ENCODE data around the gene MXD3. TPM values are rescaled to one million over a fixed set of nuclear protein-coding genes. Genes with fewer than 3 reads are reported as not detected.
A peak's percentile ranks its signal among the peaks of the same experiment; 100 is the strongest.
"Not testable (repeated sequence)": the region's sequence is repeated elsewhere in the genome, so short reads cannot be mapped to it uniquely, and the experiment has no call there.

The MXD3 gene
- polyA plus RNA-seq, 1 donor = 14.9 TPM

DNA sequence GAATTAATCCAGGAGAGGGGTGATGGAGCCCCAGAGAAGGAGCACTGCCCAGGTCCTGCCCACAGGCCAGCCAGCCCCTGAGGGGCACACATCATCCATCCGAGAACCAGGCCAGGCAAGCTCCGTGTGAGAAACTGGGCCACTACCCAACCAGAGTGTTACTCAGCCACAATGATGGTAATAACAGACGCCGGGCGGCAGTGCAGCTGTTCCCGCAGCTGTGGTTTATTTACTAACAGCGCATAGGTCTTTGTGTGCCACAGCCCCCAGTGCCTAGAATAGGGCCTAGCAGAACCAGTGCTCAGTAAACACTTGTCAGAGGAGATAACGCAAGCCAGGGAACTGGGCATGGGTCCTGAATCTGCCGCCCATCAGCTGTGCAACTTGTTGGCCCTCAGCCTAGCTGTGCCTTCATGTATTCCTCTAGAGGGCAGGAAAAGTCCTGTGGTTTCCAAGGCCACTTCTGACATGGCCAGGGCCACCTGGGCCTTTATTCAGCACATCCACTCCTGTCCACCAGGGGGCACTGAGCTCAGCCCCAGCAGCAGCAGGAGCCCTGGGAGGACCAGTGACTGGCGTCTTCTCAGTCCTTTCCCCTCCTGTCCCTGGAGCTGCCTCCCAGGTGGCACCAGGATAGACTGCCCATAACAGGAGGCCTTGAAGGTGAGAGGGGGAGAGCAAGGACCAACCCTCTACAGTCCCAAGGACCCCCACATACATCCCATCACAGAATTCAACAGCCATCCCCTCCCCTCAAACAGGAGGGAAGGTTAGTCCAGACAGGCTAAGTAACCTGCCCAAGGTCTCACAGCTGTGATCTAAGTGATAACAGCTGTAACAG, 2.1 kb downstream of the MXD3 start:
- Histone ChIP-seq H3K27ac (ENCODE audit: low read length) (no peak overlapping the region), H3K4me3 (ENCODE audit: low read length) (no peak overlapping the region)
- no CpG with 5 or more reads among the region's 10 CpGs for WGBS (ENCODE audit: insufficient coverage, low lambda C conversion rate)

DNA sequence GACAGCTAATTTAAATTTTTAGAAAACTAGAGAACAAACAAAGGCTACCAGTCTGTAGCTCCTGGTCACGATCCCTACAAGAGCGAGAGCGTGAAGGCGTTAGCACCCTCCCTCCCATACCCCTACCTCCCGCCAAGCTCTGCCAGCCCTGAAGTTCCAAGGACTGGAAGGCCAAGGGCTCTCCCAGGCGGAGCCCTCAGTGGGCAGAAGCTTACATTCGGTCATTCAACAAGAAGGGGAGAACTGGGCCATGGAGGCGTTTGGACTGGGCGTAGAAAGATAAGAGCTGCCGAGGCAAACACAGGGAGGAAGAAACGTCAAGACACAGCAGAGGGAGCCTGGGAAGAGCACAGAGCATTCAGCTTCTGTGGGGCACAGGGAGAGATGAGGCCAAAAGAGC, 3.0 kb downstream of the MXD3 start:
- Histone ChIP-seq H3K27ac (ENCODE audit: low read length) (no peak overlapping the region), H3K9me3 (ENCODE audit: control insufficient read depth, low read depth, low read length) (no peaks in the 10 kb centered on the region), H3K36me3 (ENCODE audit: control insufficient read depth, insufficient read depth, low read length) (peaks cover 39% of the 10 kb centered on the region), H3K27me3 (ENCODE audit: control insufficient read depth, insufficient read depth, low read length) (no peaks in the 10 kb centered on the region), H3K4me1 (ENCODE audit: control insufficient read depth, insufficient read depth, low read length) (peaks cover 36% of the 10 kb centered on the region), H3K4me3 (ENCODE audit: low read length) (no peak overlapping the region)
- WGBS (ENCODE audit: insufficient coverage, low lambda C conversion rate) = 83% methylated on average over 3 of the region's 11 CpGs
- DNase-seq = no peak

More for the DNA sequence above, 2.1 kb downstream of the MXD3 start:
- Histone ChIP-seq H3K4me1 (ENCODE audit: control insufficient read depth, insufficient read depth, low read length) (peaks cover 36% of the 10 kb centered on the region), H3K36me3 (ENCODE audit: control insufficient read depth, insufficient read depth, low read length) (peaks cover 39% of the 10 kb centered on the region), H3K9me3 (ENCODE audit: control insufficient read depth, low read depth, low read length) (no peaks in the 10 kb centered on the region), H3K27me3 (ENCODE audit: control insufficient read depth, insufficient read depth, low read length) (no peaks in the 10 kb centered on the region)
- DNase-seq = peak in 1 of 2 donors; percentile 64

DNA sequence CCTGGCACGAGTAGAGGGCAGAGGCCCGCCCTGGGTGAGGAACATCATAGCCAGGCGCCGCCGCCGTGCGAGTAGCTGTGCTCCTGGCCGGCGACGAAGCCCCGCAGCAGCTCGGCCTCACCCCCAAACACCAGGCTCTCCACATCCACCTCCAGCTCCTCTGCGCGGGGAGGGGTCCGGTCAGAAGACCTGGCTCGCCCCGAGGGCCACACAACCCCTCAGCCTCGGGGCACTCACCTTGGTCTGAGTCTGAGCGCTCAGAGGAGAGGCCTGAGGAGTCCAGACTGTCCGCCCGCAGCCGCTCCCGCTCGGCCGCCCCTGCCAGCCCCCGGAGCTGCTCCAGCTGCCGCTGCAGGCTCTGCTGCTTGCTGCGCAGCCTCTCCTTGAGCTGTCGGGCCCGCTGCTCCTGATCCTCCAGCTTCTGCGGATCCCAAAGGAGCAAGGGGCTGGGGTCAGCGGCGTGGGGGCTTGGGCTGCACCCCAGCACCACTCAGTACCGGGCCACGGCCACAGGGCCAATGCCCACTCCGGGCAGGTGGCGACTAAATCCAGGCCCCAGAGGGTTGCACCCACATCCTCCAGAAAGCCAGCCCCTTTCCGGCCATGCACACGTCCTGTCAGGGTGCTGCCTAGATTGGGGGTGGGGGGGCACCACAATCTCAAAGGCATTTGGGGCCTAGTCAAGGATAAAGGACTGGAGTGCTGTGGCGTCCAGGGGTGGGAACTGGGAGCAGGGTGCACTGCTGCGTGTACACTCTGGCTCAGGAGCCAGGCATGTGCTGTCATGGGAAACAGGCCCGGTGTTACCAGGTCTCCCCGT, 3.9 kb downstream of the MXD3 start:
- H3K4me1 ChIP-seq (ENCODE audit: control insufficient read depth, insufficient read depth, low read length) = peaks cover 32% of the 10 kb centered on the region
- DNase-seq = no peak

DNA sequence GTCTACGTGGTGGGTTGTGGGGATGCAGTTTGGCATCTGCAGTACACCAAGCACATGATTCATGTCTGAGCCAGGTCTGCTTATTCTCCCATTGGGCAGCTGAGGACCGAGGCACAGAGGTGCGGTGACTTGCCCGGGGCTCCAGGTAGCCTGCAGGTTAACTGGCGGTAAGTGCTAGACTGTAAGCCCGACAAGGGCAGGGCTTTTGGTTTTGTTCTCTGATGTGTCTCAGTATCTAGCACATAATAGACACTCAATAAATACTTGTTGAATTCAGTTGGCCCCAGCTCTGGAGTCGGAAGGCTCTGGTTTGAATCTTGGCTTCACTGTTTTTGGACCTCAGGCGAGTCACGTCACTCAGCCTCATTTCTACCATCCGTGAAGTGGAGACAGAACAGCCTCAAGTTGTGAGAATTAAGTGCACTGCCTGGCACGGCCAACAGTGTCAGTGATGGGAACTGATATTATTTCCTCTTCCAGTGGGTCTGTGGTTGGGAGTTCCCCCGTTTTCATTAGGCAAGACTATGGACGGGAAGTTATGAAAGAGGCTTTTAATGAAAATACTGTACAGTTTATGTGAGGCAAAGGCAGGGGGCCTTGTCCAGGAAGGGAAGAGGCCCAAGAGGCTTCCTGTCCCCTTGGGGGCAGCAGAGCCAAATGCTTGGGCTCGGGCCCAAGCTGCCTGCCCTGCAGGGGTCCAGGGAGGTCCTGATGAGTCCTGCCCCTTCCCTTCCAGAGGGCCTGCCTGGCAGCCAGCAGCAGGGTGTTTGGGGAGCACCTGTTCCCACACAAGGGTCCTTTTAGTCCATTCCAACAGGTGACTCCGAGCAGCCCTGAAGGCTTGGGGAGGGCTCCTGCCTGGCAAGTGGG, 4.8 kb downstream of the MXD3 start:
- Histone ChIP-seq H3K4me1 (ENCODE audit: control insufficient read depth, insufficient read depth, low read length) (peaks cover 35% of the 10 kb centered on the region), H3K36me3 (ENCODE audit: control insufficient read depth, insufficient read depth, low read length) (peaks cover 40% of the 10 kb centered on the region), H3K4me3 (ENCODE audit: low read length) (no peak overlapping the region), H3K27me3 (ENCODE audit: control insufficient read depth, insufficient read depth, low read length) (no peaks in the 10 kb centered on the region), H3K27ac (ENCODE audit: low read length) (no peak overlapping the region), H3K9me3 (ENCODE audit: control insufficient read depth, low read depth, low read length) (no peaks in the 10 kb centered on the region)
- DNase-seq = peak in 1 of 2 donors; percentile 35
- 100% methylated on average over 1 of the region's 15 CpGs for WGBS (ENCODE audit: insufficient coverage, low lambda C conversion rate)

More for the DNA sequence above, 3.9 kb downstream of the MXD3 start:
- no peak overlapping the region for H3K4me3 ChIP-seq (ENCODE audit: low read length)
- H3K27ac ChIP-seq (ENCODE audit: low read length) = no peak overlapping the region
- WGBS (ENCODE audit: insufficient coverage, low lambda C conversion rate) = 100% methylated on average over 1 of the region's 43 CpGs
- no peaks in the 10 kb centered on the region for H3K27me3 ChIP-seq (ENCODE audit: control insufficient read depth, insufficient read depth, low read length)
- no peaks in the 10 kb centered on the region for H3K9me3 ChIP-seq (ENCODE audit: control insufficient read depth, low read depth, low read length)
- H3K36me3 ChIP-seq (ENCODE audit: control insufficient read depth, insufficient read depth, low read length) = peaks cover 39% of the 10 kb centered on the region

DNA sequence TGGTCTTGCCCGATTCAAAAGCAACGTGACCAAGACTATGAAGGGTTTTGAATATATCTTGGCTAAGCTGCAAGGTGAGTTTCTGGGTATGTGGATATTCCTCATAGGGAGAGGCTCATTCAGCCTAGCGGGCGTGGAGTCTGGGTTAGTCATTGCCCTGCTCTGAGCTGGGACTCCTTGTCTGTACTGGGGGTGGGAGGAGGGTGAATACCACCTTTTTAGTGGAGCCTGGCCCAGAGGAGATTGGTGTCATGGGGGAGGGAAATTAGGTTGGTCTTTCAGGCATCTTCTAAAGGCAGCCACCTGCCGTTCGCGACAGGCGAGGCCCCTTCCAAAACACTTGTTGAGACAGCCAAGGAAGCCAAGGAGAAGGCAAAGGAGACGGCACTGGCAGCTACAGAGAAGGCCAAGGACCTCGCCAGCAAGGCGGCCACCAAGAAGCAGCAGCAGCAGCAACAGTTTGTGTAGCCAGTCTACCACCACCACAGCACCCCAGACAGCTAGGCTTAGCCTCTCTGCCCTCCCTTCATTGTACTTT, 5.5 kb downstream of the MXD3 start:
- 100% methylated on average over 1 of the region's 11 CpGs for WGBS (ENCODE audit: insufficient coverage, low lambda C conversion rate)
- DNase-seq = not testable (repeated sequence)

DNA sequence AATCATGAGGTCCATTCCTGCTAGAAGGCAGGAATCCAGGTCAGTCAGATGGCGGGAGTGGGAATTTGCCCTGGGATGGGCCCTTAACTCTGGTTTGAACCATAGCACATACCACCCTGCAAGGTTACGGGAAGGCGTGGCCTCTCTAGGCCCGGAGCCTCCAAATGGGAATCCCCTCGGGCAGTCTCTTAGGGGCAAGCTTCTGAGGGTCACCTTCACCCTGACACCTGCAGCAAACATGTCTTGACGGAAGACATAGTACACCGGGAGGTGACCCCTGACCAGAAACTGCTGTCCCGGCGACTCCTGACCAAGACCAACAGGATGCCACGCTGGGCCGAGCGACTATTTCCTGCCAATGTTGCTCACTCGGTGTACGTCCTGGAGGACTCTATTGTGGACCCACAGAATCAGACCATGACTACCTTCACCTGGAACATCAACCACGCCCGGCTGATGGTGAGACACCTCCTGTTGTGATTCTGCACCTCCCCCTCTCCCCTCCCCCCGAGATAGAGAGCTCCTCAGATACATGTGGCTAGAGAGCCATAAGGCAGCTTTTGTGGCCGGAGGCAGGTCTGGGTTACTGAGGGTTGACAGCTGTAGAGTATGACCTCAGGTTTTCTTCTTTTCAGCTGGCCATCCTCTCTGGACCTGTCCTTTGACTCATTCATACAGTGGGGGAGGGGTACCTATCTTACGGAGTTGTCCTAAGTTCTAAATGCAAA, 7.1 kb downstream of the MXD3 start:
- H3K9me3 ChIP-seq (ENCODE audit: control insufficient read depth, low read depth, low read length) = no peaks in the 10 kb centered on the region
- no peaks in the 10 kb centered on the region for H3K27me3 ChIP-seq (ENCODE audit: control insufficient read depth, insufficient read depth, low read length)
- peaks cover 35% of the 10 kb centered on the region for H3K4me1 ChIP-seq (ENCODE audit: control insufficient read depth, insufficient read depth, low read length)
- no CpG with 5 or more reads among the region's 19 CpGs for WGBS (ENCODE audit: insufficient coverage, low lambda C conversion rate)
- H3K36me3 ChIP-seq (ENCODE audit: control insufficient read depth, insufficient read depth, low read length) = peaks cover 46% of the 10 kb centered on the region
- H3K4me3 ChIP-seq (ENCODE audit: low read length) = peak overlapping the region; percentile 81
- H3K27ac ChIP-seq (ENCODE audit: low read length) = peak overlapping the region; percentile 73
- DNase-seq = peak in 1 of 2 donors; percentile 96

More for the DNA sequence above, 5.5 kb downstream of the MXD3 start:
- not testable (repeated sequence) for H3K9me3 ChIP-seq (ENCODE audit: control insufficient read depth, low read depth, low read length); H3K27ac ChIP-seq (ENCODE audit: low read length); H3K4me3 ChIP-seq (ENCODE audit: low read length); H3K27me3 ChIP-seq (ENCODE audit: control insufficient read depth, insufficient read depth, low read length)
- peaks cover 37% of the 10 kb centered on the region for H3K4me1 ChIP-seq (ENCODE audit: control insufficient read depth, insufficient read depth, low read length)
- peaks cover 47% of the 10 kb centered on the region for H3K36me3 ChIP-seq (ENCODE audit: control insufficient read depth, insufficient read depth, low read length)

DNA sequence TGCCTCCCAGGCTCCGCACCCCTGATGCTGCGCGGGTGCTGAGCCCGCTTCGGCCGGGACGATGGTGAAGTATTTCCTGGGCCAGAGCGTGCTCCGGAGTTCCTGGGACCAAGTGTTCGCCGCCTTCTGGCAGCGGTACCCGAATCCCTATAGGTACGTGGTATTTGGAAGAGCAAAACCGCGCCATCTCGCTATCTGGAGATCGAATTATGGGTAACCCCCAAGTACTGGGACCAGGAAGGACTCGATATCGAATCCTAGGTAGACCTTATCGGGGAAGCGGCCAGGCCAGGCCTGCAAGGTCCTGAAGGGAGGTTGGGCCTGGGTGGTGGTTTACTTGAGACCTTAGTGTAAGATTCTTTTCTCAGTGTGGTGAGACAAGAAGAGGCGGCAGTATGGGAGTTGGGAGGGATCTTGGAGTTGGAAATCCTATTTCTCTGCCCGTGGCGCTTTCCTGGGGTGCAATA, 7.7 kb downstream of the MXD3 start:
- peaks cover 40% of the 10 kb centered on the region for H3K4me1 ChIP-seq (ENCODE audit: control insufficient read depth, insufficient read depth, low read length)
- peak overlapping the region; percentile 73 for H3K27ac ChIP-seq (ENCODE audit: low read length)
- H3K36me3 ChIP-seq (ENCODE audit: control insufficient read depth, insufficient read depth, low read length) = peaks cover 44% of the 10 kb centered on the region
- H3K9me3 ChIP-seq (ENCODE audit: control insufficient read depth, low read depth, low read length) = no peaks in the 10 kb centered on the region
- H3K4me3 ChIP-seq (ENCODE audit: low read length) = peak overlapping the region; percentile 81
- DNase-seq = no peak
- no peaks in the 10 kb centered on the region for H3K27me3 ChIP-seq (ENCODE audit: control insufficient read depth, insufficient read depth, low read length)
- WGBS (ENCODE audit: insufficient coverage, low lambda C conversion rate) = 0% methylated on average over 2 of the region's 25 CpGs

DNA sequence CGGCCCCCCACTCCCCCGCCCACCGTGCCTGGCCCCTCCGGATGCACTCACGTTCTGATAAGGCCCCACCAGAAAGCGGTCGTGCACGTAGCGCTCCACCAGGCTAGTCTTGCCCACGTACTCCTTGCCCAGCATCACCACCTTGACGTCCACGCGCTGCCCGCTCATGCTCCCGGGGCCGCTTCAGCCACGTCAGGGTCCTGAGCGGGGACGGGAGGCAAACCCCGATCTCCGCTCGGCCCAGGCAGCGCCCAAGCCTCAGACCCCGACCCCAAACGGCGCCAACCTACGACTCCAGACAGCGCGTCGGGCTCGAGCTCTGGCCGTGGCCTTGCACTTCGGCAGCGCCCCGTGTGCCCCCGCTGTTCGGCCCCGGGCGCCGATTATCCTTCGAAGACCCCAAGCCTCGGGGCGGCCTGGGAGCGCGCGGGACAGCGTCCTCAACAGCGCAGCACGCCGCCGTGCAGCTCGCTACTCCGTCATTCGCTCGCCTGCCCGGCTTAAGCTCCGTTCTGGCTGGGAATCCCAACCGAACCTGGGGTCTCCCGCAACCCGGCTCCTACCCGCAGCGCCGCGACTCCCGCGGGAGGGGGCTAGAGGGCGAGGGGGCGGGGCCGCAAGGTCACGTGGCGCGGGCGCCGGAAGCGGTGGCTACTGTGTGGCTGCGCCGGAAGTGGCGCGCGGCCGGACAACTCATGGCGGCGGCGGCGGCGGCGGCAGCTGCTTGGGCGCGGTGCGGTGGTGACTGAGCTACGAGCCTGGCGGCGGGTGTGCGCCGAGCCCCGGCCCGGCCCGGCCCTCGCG, 8.4 kb downstream of the MXD3 start, which contains the start of the genes PRELID1 and RAB24:
Gene PRELID1, plus strand, starts transcription at position 679 of the 804 bp plus-strand sequence. CDS start 187 bp downstream, outside the sequence.
Gene RAB24, minus strand, starts transcription at position 599 of the 804 bp plus-strand sequence. Its CDS starts 431 bp downstream, at position 168.
- H3K27ac ChIP-seq (ENCODE audit: low read length) = peak within 1 kb of the TSS; percentile 94
- WGBS (ENCODE audit: insufficient coverage, low lambda C conversion rate) = no CpG with 5 or more reads among the region's 100 CpGs
- H3K9me3 ChIP-seq (ENCODE audit: control insufficient read depth, low read depth, low read length) = no peaks in the 10 kb centered on the region
- peak within 1 kb of the TSS; percentile 97 for H3K4me3 ChIP-seq (ENCODE audit: low read length)
- H3K36me3 ChIP-seq (ENCODE audit: control insufficient read depth, insufficient read depth, low read length) = peaks cover 43% of the 10 kb centered on the region
- H3K27me3 ChIP-seq (ENCODE audit: control insufficient read depth, insufficient read depth, low read length) = no peaks in the 10 kb centered on the region
- peak; percentile 72 to 87 for DNase-seq
- peaks cover 47% of the 10 kb centered on the region for H3K4me1 ChIP-seq (ENCODE audit: control insufficient read depth, insufficient read depth, low read length)
